HepG2 (cell line): Measurements from ENCODE around the gene CD58. TPM values are rescaled to one million over a fixed set of nuclear protein-coding genes. Genes with fewer than 3 reads are reported as not detected.

Experiments used
- ATAC-seq: fragments of 200-7000 bp; cut with Tn5 transposase; 3 replicates; pipeline ENCODE4 v1.9.1; 2020; ENCODE audit warnings: mild to moderate bottlenecking, moderate library complexity
- BruUV-seq: library from RNA; stranded (reverse); fragments of 400-500 nt; replicated peaks from 2 replicates; lab custom pipeline; 2021; lab: Mats Ljungman, UMichigan
- CTCF ChIA-PET: fragments of 300-600 bp; formaldehyde crosslinking; extraction: SDS; loops from one replicate; lab custom pipeline; 2021; ENCODE audit warnings: low total read pairs, inconsistent platforms, low intra/inter-chr PET ratio; lab: Yijun Ruan, JAX
- POLR2A ChIA-PET: fragments of 350-600 bp; sonication (Branson Sonifier 250); formaldehyde crosslinking; loops from one replicate; lab custom pipeline; 2020; ENCODE audit warnings: antibody characterized with exemption, inconsistent platforms; lab: Yijun Ruan, JAX
- DNase-seq: peaks from one replicate; pipeline ENCODE4 v3.0.0-alpha.2; 2015; ENCODE audit warnings: low spot score
- FAIRE-seq: peaks from 3 replicates; lab custom pipeline; 2011; peaks lifted over from hg19 to GRCh38; lab: Jason Lieb, UNC
- H2AFZ ChIP-seq: one replicate; pipeline ENCODE4 v1.6.1; 2011; ENCODE audit warnings: low read length, inconsistent platforms
- H3K27ac ChIP-seq: fragments of 300-600 bp; 3 replicates; pipeline ENCODE4 v1.8.0; 2011; ENCODE audit warnings: mixed run types, mild to moderate bottlenecking, mixed read lengths, low read length, inconsistent platforms; ENCODE audit not compliant: insufficient read depth; ENCODE audit errors: extremely low read length
- H3K27me3 ChIP-seq, 2 experiments: fragments of 200-600 bp in 1 of 2; 2 replicates in 1 of 2; 3 replicates in 1 of 2; pipeline versions ENCODE4 v1.6.0 to v1.8.0; 2011; ENCODE audit warnings: low read length in 2 of 2, mild to moderate bottlenecking in 2 of 2, moderate library complexity in 2 of 2, inconsistent platforms in 1 of 2; ENCODE audit not compliant: insufficient read depth in 2 of 2, control insufficient read depth in 1 of 2
- H3K36me3 ChIP-seq, 2 experiments: fragments of 200-600 bp in 1 of 2; replicated peaks in 1 of 2; 2 replicates in 1 of 2; 3 replicates in 1 of 2; pipeline versions ENCODE4 v1.5.1 to v1.8.0; 2011; ENCODE audit warnings: low read length in 2 of 2, inconsistent platforms in 1 of 2; ENCODE audit not compliant: insufficient read depth in 2 of 2, control insufficient read depth in 1 of 2
- H3K4me1 ChIP-seq: 2 replicates; pipeline ENCODE4 v1.5.1; 2012; ENCODE audit warnings: low read length, inconsistent platforms; ENCODE audit not compliant: insufficient read depth
- H3K4me2 ChIP-seq: 2 replicates; pipeline ENCODE4 v1.6.0; 2011; ENCODE audit warnings: low read depth, low read length, inconsistent platforms
- H3K4me3 ChIP-seq, 3 experiments: fragments of 200-600 bp in 1 of 3; sonication (generic), shearing (Covaris generic) in 1 of 3; replicated peaks in 1 of 3; 2 replicates each; pipeline ENCODE4 v1.5.1; 2011 to 2016; ENCODE audit warnings: low read length in 3 of 3, inconsistent platforms in 2 of 3, low read depth in 2 of 3, mild to moderate bottlenecking in 2 of 3, control low read depth in 1 of 3, mixed read lengths in 1 of 3; ENCODE audit not compliant: insufficient read depth in 1 of 3
- H3K79me2 ChIP-seq: one replicate; pipeline ENCODE4 v1.6.1; 2011; ENCODE audit warnings: low read length, inconsistent platforms; ENCODE audit not compliant: insufficient read depth
- H3K9ac ChIP-seq: 2 replicates; pipeline ENCODE4 v1.6.0; 2011; ENCODE audit warnings: mild to moderate bottlenecking, low read depth, low read length, inconsistent platforms; ENCODE audit not compliant: insufficient read depth
- H3K9me3 ChIP-seq: 2 replicates; pipeline ENCODE4 v1.5.1; 2012; ENCODE audit warnings: mild to moderate bottlenecking, low read length
- H4K20me1 ChIP-seq: 2 replicates; pipeline ENCODE4 v1.6.0; 2011; ENCODE audit warnings: inconsistent platforms, mild to moderate bottlenecking, low read length, moderate library complexity; ENCODE audit not compliant: insufficient read depth
- ATRX ChIP-seq: sonication (generic); formaldehyde crosslinking; IDR thresholded peaks from 2 replicates; pipeline ENCODE4 v1.4.0; 2020; ENCODE audit warnings: missing genetic modification reagents, borderline replicate concordance
- CSRNP2 ChIP-seq: sonication (generic); formaldehyde crosslinking; conservative IDR thresholded peaks from 2 replicates; pipeline ENCODE4 v1.8.0; 2022; ENCODE audit warnings: low read depth, missing genetic modification reagents
- KLF12 ChIP-seq: sonication (generic); formaldehyde crosslinking; IDR thresholded peaks from 2 replicates; pipeline ENCODE4 v1.4.0; 2020; ENCODE audit warnings: missing genetic modification reagents, borderline replicate concordance
- MAFF ChIP-seq: IDR thresholded peaks from 2 replicates; pipeline ENCODE4 v1.6.1; 2011; ENCODE audit warnings: low read depth, low read length, improper control_type of control experiment
- MIER2 ChIP-seq: IDR thresholded peaks from 2 replicates; pipeline ENCODE4 v1.6.1; 2016; ENCODE audit warnings: missing biosample characterization, missing genetic modification reagents
- TBX3 ChIP-seq: fragments of 450-650 bp; IDR thresholded peaks from 2 replicates; pipeline ENCODE4 v1.6.1; 2017; ENCODE audit warnings: antibody characterized with exemption, mild to moderate bottlenecking, inconsistent platforms, borderline replicate concordance
- XBP1 ChIP-seq: sonication (generic); formaldehyde crosslinking; IDR thresholded peaks from 2 replicates; pipeline ENCODE4 v1.5.0; 2020; ENCODE audit warnings: missing genetic modification reagents
- ZBTB8A ChIP-seq: sonication (generic); formaldehyde crosslinking; IDR thresholded peaks from 2 replicates; pipeline ENCODE4 v1.4.0; 2020; ENCODE audit warnings: mild to moderate bottlenecking, low read depth, missing genetic modification reagents, borderline replicate concordance
- ZNF569 ChIP-seq: sonication (generic); formaldehyde crosslinking; IDR thresholded peaks from 2 replicates; pipeline ENCODE4 v1.5.0; 2020; ENCODE audit warnings: mild to moderate bottlenecking, missing genetic modification reagents, moderate library complexity, borderline replicate concordance
- WGBS: methylation state at CpG from one replicate; pipeline ENCODE4 v1.1.6; 2017; ENCODE audit warnings: low lambda C conversion rate; 5-methylcytosine and 5-hydroxymethylcytosine counted together
- in situ Hi-C: cut with HindIII; loops from 2 replicates; pipeline ENCODE4 v1.10.0; 2017; ENCODE audit warnings: low pct_unique_long_range_greater_than_20kb; ENCODE audit not compliant: extremely low pct_ligation_motif_present
- intact Hi-C: fragments of 100-400 bp; cut with micrococcal nuclease; formaldehyde crosslinking; loops from one replicate; pipeline ENCODE4 v1.10.0; 2022; ENCODE audit not compliant: unreplicated experiment
- polyA plus RNA-seq, 8 experiments: library from polyadenylated mRNA; depleted of rRNA in 3 of 8; stranded (reverse) in 7 of 8; unstranded in 1 of 8; fragments of >200 nt; fragmentation: Illumina TruSeq in 4 of 8; extraction: Trizol in 4 of 8; gene quantifications; 2 replicates each; pipeline versions ENCODE4 v1.2.1 to v1.2.3, GENCODE V29; 2011 to 2016; ENCODE audit warnings: low read depth in 4 of 8, missing spikeins in 1 of 8, mixed read lengths in 1 of 8; ENCODE audit not compliant: insufficient read depth in 1 of 8
- total RNA-seq, 5 experiments: library from RNA; depleted of rRNA; stranded (reverse); fragments of >200 nt; fragmentation: Illumina TruSeq; extraction: Trizol; gene quantifications; 2 replicates each; pipeline ENCODE4 v1.2.3, GENCODE V29; 2016; ENCODE audit warnings: low read depth in 1 of 5

Gene CD58
- total and polyA plus RNA-seq, 2 of the 13 experiments (the other 11 are each of a cell fraction or from before 2014, with no cell fraction given): 9.4 to 13.5 TPM

- ATAC-seq (no peak), DNase-seq (no peak), FAIRE-seq (no peak)
- TF ChIP-seq ZBTB8A (CRISPR knock-in tag) (no peak), MIER2 (no peak), TBX3 (no peak), ZNF569 (CRISPR knock-in tag) (no peak), MAFF (no peak), CSRNP2 (CRISPR knock-in tag) (no peak), KLF12 (CRISPR knock-in tag) (no peak), XBP1 (no peak), ATRX (CRISPR knock-in tag) (no peak)
- Histone ChIP-seq H2AFZ (no peak overlapping the region), H3K36me3 (no peaks in the 10 kb centered on the region), H3K9ac (no peak overlapping the region), H3K9me3 (no peaks in the 10 kb centered on the region), H3K79me2 (no peaks in the 10 kb centered on the region), H3K27me3 (peaks cover 0 to 20% of the 10 kb centered on the region in 2 experiments; a peak in 2 of 5 replicates), H3K4me1 (peaks cover 33% of the 10 kb centered on the region), H3K4me3 (no peak overlapping the region), H3K4me2 (no peak overlapping the region), H4K20me1 (no peaks in the 10 kb centered on the region; the same call in 1 of the 2 replicates), H3K27ac (no peak overlapping the region)
- ChIA-PET POLR2A (no interaction called here), CTCF (interaction anchor here (1.3 kb wide), 1 partner anchor 245 kb away, joined by 3 read pairs; no protein-coding TSS in a partner anchor)
- in situ Hi-C loops (no loop called here), intact Hi-C loops (loop anchor here (5.0 to 10.0 kb wide), 4 partner anchors 45 to 243 kb away; no protein-coding TSS in a partner anchor)
- BruUV-seq: no TSS peak
- 51% methylated on average over 2 of the region's 2 CpGs for WGBS
Observed at GRCh38 chr1:116572099-116572498, 1.3 kb upstream of the CD58 start.
